ENCODE data around the gene PDS5B. TPM values are rescaled to one million over a fixed set of nuclear protein-coding genes. Genes with fewer than 3 reads are reported as not detected.

Gene PDS5B
- total and polyA plus RNA-seq, 9 of the 15 experiments (the other 6 are each of a cell fraction or from before 2014, with no cell fraction given) = 6.2 to 23.7 (median 13.1) TPM

GRCh38 chr13:32538621-32539246 is 47.5 kb upstream of the PDS5B start, which contains the start of gene N4BP2L2 (continued):
- TF ChIP-seq MBD2 (IDR thresholded peaks at IDR 0.05; ENCODE audit: borderline replicate concordance, low read depth) (peak; percentile 48), NR2F6 (CRISPR knock-in tag; IDR thresholded peaks at IDR 0.05) (no peak), KDM2B (CRISPR knock-in tag; IDR thresholded peaks at IDR 0.05) (no peak), POLR2A (conservative IDR thresholded peaks at IDR 0.05) (peak; percentile 84)

GRCh38 chr13:32542221-32542620 is 44.0 kb upstream of the PDS5B start:
- Histone ChIP-seq H4K20me1 (replicated peaks; ENCODE audit: control insufficient read depth, insufficient read depth, low read length) (no peaks in the 10 kb centered on the region), H3K36me3 (ENCODE audit: control insufficient read depth, insufficient read depth, low read length) (no peaks in the 10 kb centered on the region), H3K9me1 (ENCODE audit: control insufficient read depth, insufficient read depth, low read length) (no peaks in the 10 kb centered on the region), H3K9ac (ENCODE audit: insufficient read depth in 1 of 2, low read depth in 2 of 2, low read length in 2 of 2) (no peak overlapping the region), H2AFZ (ENCODE audit: low read depth, low read length) (no peak overlapping the region), H3K9me3 (replicated peaks; ENCODE audit: control insufficient read depth, insufficient read depth, low read depth, low read length) (0 out of 2 replicates have a peak, but pooled peaks cover 4% of the 10 kb centered on the region), H3K4me3 (no peak overlapping the region), H3K27ac (ENCODE audit: extremely low read depth, low read depth, low read length) (no peak overlapping the region), H3K4me1 (replicated peaks in 1 of 2; ENCODE audit: control insufficient read depth in 2 of 2, insufficient read depth in 2 of 2, low read length in 2 of 2) (no peaks in the 10 kb centered on the region), H3K27me3 (ENCODE audit: control insufficient read depth in 2 of 2, insufficient read depth in 2 of 2, low read length in 2 of 2) (no peaks in the 10 kb centered on the region), H3K4me2 (ENCODE audit: insufficient read depth, low read length) (no peak overlapping the region), H3K79me2 (ENCODE audit: control insufficient read depth, insufficient read depth, low read length) (peaks cover 14% of the 10 kb centered on the region)
- in situ Hi-C loops (cut with MboI) = no loop called here
- ATAC-seq (no peak), FAIRE-seq (no peak), DNase-seq (ENCODE audit: extremely low read depth in 1 of 4, low spot score in 3 of 4) (no peak)
- intact Hi-C loops (cut with micrococcal nuclease) = no loop called here
- BruUV-seq (replicated peaks) = no TSS peak
- ChIA-PET CTCF (ENCODE audit: low intra/inter-chr PET ratio) (no interaction called here), POLR2A (no interaction called here)
- 64% methylated on average over 2 of the region's 2 CpGs for WGBS (ENCODE audit: insufficient coverage, low coverage, missing lambda C conversion rate)
- TF ChIP-seq MEIS2 (IDR thresholded peaks at IDR 0.05; ENCODE audit: partially characterized antibody) = no peak
- no peak for TF ChIP-seq ZNF511 (CRISPR knock-in tag; IDR thresholded peaks at IDR 0.05)
- TF ChIP-seq RBFOX2 (IDR thresholded peaks at IDR 0.05; ENCODE audit: low read depth, low read length) = no peak
- TF ChIP-seq E2F8 (IDR thresholded peaks at IDR 0.05; ENCODE audit: low read depth, partially characterized antibody) = no peak
- TF ChIP-seq ZKSCAN3 (CRISPR knock-in tag; IDR thresholded peaks at IDR 0.05) = no peak
- no peak for TF ChIP-seq JUNB (CRISPR knock-in tag; conservative IDR thresholded peaks at IDR 0.05)
- TF ChIP-seq NCOA2 (IDR thresholded peaks at IDR 0.05; ENCODE audit: partially characterized antibody in 2 of 2) = no peak
- TF ChIP-seq ZNF507 (tag; conservative IDR thresholded peaks at IDR 0.05) = no peak
- TF ChIP-seq SNAPC5 (CRISPR knock-in tag; IDR thresholded peaks at IDR 0.05) = no peak
- TF ChIP-seq ARID2 (IDR thresholded peaks at IDR 0.05) = no peak
- TF ChIP-seq RUNX1 (IDR thresholded peaks at IDR 0.05; ENCODE audit: low read depth) = no peak
- no peak for TF ChIP-seq MTA3 (IDR thresholded peaks at IDR 0.05; ENCODE audit: borderline replicate concordance)
- no peak for TF ChIP-seq KDM1A (IDR thresholded peaks at IDR 0.05)
- TF ChIP-seq PYGO2 (tag; IDR thresholded peaks at IDR 0.05) = no peak
